Subcutaneous abdominal adipose tissue (tissue), 5 donors: Measurements from ENCODE around the gene SSBP3.
A peak's percentile ranks its signal among the peaks of the same experiment; 100 is the strongest.
"Not testable (repeated sequence)": the region's sequence is repeated elsewhere in the genome, so short reads cannot be mapped to it uniquely, and the experiment has no call there.

Experiments used
- H3K27ac ChIP-seq: one replicate; pipeline ENCODE4 v1.7.0; 2013; ENCODE audit warnings: low read depth, mild to moderate bottlenecking, inconsistent platforms, low read length, moderate library complexity
- H3K27me3 ChIP-seq, 5 donors: one replicate each; pipeline ENCODE4 v1.7.0; 2013; ENCODE audit warnings: low read length in 5 of 5, inconsistent platforms in 1 of 5; ENCODE audit not compliant: control insufficient read depth in 5 of 5, insufficient read depth in 4 of 5
- H3K36me3 ChIP-seq, 5 donors: one replicate each; pipeline ENCODE4 v1.7.0; 2013; ENCODE audit warnings: low read length in 5 of 5; ENCODE audit not compliant: control insufficient read depth in 5 of 5, insufficient read depth in 5 of 5
- H3K4me1 ChIP-seq, 5 donors: one replicate each; pipeline ENCODE4 v1.7.0; 2013; ENCODE audit warnings: low read length in 5 of 5, mild to moderate bottlenecking in 3 of 5, moderate library complexity in 1 of 5; ENCODE audit not compliant: control insufficient read depth in 5 of 5, insufficient read depth in 5 of 5
- H3K4me3 ChIP-seq, 5 donors: one replicate each; pipeline ENCODE4 v1.7.0; 2013; ENCODE audit warnings: low read length in 5 of 5, low read depth in 1 of 5
- H3K9ac ChIP-seq, 5 donors: one replicate each; pipeline ENCODE4 v1.7.0; 2013; ENCODE audit warnings: low read length in 5 of 5, mild to moderate bottlenecking in 4 of 5, moderate library complexity in 3 of 5
- H3K9me3 ChIP-seq, 5 donors: one replicate each; pipeline ENCODE4 v1.7.0; 2013; ENCODE audit warnings: low read length in 5 of 5; ENCODE audit not compliant: control insufficient read depth in 5 of 5
- donor health status: healthy.
- donor health status: healthy.
- donor health status: healthy.
- donor health status: healthy.
- donor health status: healthy.

Gene SSBP3

GRCh38 chr1:54397980-54398379, 8.2 kb downstream of the SSBP3 start:
- H3K27ac ChIP-seq, result no peak overlapping the region
- no peaks in the 10 kb centered on the region for H3K27me3 ChIP-seq
- H3K9me3 ChIP-seq, result no peaks in the 10 kb centered on the region
- H3K4me1 ChIP-seq, result peaks cover 0 to 23% (median 17%) of the 10 kb centered on the region in 5 donors
- H3K9ac ChIP-seq, result no peak overlapping the region
- no peak overlapping the region for H3K4me3 ChIP-seq
- peaks cover 17 to 70% (median 56%) of the 10 kb centered on the region in 5 donors for H3K36me3 ChIP-seq

GRCh38 chr1:54397090-54397591, 9.1 kb downstream of the SSBP3 start:
- no peaks in the 10 kb centered on the region for H3K27me3 ChIP-seq
- peak overlapping the region in 1 of 5 donors; percentile 31 for H3K9ac ChIP-seq
- H3K4me3 ChIP-seq, result peak overlapping the region in 1 of 5 donors; percentile 4
- H3K9me3 ChIP-seq, result no peaks in the 10 kb centered on the region
- H3K27ac ChIP-seq, result no peak overlapping the region
- peaks cover 19 to 72% (median 60%) of the 10 kb centered on the region in 5 donors for H3K36me3 ChIP-seq
- peaks cover 0 to 21% (median 16%) of the 10 kb centered on the region in 5 donors for H3K4me1 ChIP-seq

DNA sequence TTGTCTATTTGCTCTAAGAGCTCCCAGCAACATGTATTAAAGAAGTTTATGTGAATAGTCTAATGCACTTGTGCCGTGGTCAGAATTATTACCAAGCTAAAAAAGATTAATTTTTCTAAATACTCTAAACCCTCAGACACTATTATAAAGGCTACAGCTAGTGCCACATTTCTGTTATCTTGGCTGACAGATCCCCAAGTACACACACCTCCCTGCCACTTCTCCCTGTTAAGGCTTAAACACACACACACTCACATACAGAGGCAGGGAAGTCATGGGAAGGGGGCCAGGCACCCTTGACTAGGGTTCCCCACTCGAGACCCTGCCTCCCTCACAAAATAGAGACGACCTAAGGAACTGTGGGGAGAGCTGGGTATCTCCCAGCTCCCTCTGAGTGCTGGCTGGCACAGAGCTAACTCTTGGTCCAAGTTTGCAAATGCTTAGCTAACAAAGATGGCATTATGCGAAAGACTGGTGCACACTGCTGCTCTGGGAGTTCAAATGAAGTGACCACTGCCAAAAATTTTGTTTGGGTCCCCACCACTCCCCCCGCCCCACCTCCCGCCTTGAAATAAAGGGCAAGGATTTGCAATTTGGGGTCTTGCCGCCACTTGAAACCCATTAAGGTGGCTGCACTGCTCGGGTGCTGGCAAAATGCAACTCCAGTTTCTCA, 9.8 kb downstream of the SSBP3 start:
- H3K4me1 ChIP-seq, result peaks cover 0 to 21% (median 19%) of the 10 kb centered on the region in 5 donors
- H3K9me3 ChIP-seq, result no peaks in the 10 kb centered on the region
- H3K27ac ChIP-seq, result no peak overlapping the region
- H3K9ac ChIP-seq, result no peak overlapping the region
- peaks cover 15 to 72% (median 59%) of the 10 kb centered on the region in 5 donors for H3K36me3 ChIP-seq
- H3K27me3 ChIP-seq, result no peaks in the 10 kb centered on the region
- no peak overlapping the region for H3K4me3 ChIP-seq

DNA sequence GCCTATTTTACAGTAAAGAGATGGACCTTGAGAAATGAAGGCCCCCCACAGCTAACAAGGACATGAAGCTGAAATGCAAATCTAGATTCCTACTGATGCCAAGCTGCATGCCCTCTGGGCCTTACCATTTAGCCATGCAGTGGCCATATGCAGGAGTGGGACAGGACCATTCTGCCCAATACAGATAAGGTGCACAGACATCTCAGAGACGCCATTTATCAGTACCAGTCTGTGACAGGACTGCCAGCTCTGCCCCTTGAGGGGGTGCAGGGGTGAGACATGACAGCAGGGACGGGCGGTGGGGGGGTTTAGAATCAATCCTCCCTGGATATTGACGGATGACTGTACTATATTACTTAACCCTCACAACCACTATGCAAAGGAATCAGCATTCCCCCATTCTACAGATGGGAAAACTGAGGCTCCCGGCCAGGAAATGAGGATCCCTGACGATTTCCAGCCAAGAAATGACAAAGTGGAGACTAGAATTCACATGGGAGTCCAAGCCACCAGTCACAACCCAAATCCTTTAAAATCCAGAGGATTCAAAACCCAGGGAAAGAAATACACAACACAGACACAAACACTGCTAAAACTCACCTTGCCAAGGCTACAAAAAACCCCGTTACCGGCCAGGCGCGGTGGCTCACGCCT, 10.8 kb downstream of the SSBP3 start:
- Histone ChIP-seq H3K4me1 (peaks cover 3 to 30% (median 25%) of the 10 kb centered on the region in 5 donors), H3K36me3 (peaks cover 8 to 68% (median 54%) of the 10 kb centered on the region in 5 donors), H3K9ac (no peak overlapping the region), H3K27ac (no peak overlapping the region), H3K27me3 (no peaks in the 10 kb centered on the region), H3K4me3 (no peak overlapping the region), H3K9me3 (no peaks in the 10 kb centered on the region)

DNA sequence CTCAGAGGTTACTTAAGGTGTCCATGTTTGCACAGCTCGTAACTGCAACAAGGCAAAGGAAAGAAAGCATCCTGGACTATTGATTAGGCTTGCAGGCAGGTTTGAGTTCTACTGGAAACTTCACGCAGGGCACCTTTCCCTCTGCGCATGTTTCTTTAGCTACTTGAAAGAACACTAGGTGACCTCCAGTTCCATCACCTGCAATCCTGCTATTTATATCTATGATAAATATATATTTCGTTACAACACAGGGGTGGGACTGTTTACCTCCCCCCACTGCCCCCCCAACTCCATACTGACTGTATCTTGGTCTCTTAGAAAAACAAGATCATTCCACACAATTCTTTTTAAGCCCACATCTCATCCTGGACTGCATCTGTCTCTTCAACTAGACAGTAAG, 12.1 kb downstream of the SSBP3 start:
- no peaks in the 10 kb centered on the region for H3K9me3 ChIP-seq
- no peaks in the 10 kb centered on the region for H3K27me3 ChIP-seq
- H3K27ac ChIP-seq, result no peak overlapping the region
- peaks cover 3 to 35% (median 30%) of the 10 kb centered on the region in 5 donors for H3K4me1 ChIP-seq
- H3K36me3 ChIP-seq, result peaks cover 2 to 56% (median 42%) of the 10 kb centered on the region in 5 donors
- H3K4me3 ChIP-seq, result no peak overlapping the region
- no peak overlapping the region for H3K9ac ChIP-seq

- no peaks in the 10 kb centered on the region for H3K27me3 ChIP-seq
- H3K36me3 ChIP-seq, result peaks cover 2 to 49% (median 28%) of the 10 kb centered on the region in 5 donors
- H3K4me3 ChIP-seq, result no peak overlapping the region
- no peak overlapping the region for H3K27ac ChIP-seq
- H3K9me3 ChIP-seq, result no peaks in the 10 kb centered on the region
- no peak overlapping the region for H3K9ac ChIP-seq
- H3K4me1 ChIP-seq, result peaks cover 3 to 32% (median 25%) of the 10 kb centered on the region in 5 donors
These were observed 13.8 kb downstream of the SSBP3 start for GRCh38 chr1:54392401-54392800.

DNA sequence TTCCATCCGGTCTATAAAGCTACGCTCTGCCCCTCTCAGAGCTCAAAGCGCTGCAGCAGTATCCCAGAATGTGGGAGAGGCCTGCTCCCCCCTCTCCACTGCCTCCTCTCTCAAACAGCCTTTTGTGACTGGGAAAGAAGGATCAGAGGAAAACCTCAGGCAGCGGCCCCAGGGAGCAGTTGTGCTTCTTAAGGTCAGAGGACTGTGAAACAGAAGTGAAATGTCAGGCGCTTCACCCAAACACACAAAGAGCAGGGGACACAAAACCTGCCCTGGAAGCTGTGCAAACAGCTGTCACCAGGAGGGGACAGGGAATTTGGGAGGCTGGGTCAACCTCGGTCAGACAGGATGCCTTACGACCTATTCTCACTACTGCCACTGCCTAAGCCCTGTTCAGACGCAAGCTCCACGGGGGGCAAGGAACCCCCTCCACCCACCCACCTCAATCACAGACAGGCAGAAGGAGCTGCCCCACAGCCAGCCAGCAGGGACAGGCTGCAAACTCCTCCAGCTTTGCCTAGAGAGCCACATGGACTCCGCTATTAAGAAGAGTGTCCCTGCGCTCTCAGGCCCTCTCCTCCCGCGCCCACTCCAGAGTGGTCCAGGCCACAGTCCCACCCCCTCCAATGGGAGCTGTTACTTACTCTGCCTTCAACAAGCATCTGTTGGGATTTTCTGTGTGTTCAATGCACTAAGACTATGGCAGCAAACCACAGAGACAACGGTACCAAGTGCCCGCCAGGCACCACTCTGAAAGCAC, 14.6 kb downstream of the SSBP3 start:
- peaks cover 2 to 46% (median 28%) of the 10 kb centered on the region in 5 donors for H3K36me3 ChIP-seq
- H3K4me1 ChIP-seq, result peaks cover 3 to 24% (median 17%) of the 10 kb centered on the region in 5 donors
- no peak overlapping the region for H3K4me3 ChIP-seq
- H3K27me3 ChIP-seq, result no peaks in the 10 kb centered on the region
- H3K27ac ChIP-seq, result peak overlapping the region; percentile 48
- H3K9me3 ChIP-seq, result no peaks in the 10 kb centered on the region
- peak overlapping the region in 1 of 5 donors; percentile 16 for H3K9ac ChIP-seq

GRCh38 chr1:54390655-54391054, 15.5 kb downstream of the SSBP3 start:
- peaks cover 2 to 46% (median 28%) of the 10 kb centered on the region in 5 donors for H3K36me3 ChIP-seq
- H3K4me1 ChIP-seq, result peaks cover 3 to 19% (median 12%) of the 10 kb centered on the region in 5 donors
- H3K9ac ChIP-seq, result peak overlapping the region in 3 of 5 donors; percentile 5 to 43 (median 16)

DNA sequence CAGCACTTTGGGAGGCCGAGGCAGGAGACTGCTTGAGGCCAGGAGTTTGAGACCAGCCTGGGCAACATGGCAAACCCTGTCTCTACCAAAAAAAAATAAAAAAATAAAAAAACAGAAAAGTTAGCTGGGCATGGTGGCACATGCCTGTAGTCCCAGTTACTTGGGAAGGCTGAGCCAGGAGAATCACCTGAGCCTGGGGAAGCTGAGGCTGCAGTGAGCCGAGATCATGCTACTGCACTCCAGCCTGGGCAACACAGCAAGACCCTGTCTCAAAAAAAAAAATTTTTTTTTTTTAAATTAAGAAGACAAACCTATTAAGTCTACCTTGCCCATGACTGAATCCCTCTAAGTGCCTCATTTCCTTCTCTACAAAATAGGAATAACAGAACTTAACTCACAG, 16.6 kb downstream of the SSBP3 start:
- Histone ChIP-seq H3K36me3 (peaks cover 2 to 41% (median 23%) of the 10 kb centered on the region in 5 donors), H3K4me1 (peaks cover 3 to 30% (median 22%) of the 10 kb centered on the region in 5 donors)
- H3K9ac ChIP-seq, H3K4me3 ChIP-seq, H3K9me3 ChIP-seq, H3K27ac ChIP-seq, H3K27me3 ChIP-seq: not testable (repeated sequence)

More at GRCh38 chr1:54390655-54391054, 15.5 kb downstream of the SSBP3 start:
- Histone ChIP-seq H3K9me3 (no peaks in the 10 kb centered on the region), H3K27me3 (no peaks in the 10 kb centered on the region), H3K4me3 (peak overlapping the region; percentile 3 to 38 (median 34)), H3K27ac (peak overlapping the region; percentile 48)
